Measurements from ENCODE around the gene G3BP1.

- TF ChIP-seq CTCF (IDR thresholded peaks at IDR 0.05) (no peak), POLR2A (IDR thresholded peaks at IDR 0.05) (no peak)
Measured at GRCh38 chr5:151740958-151741373, 30.8 kb upstream of the G3BP1 start.
